ENCODE data around the gene ARMC3.
"Not testable (repeated sequence)": the region's sequence is repeated elsewhere in the genome, so short reads cannot be mapped to it uniquely, and the experiment has no call there.

The ARMC3 gene

GRCh38 chr10:22915314-22915713 is 12.5 kb upstream of the ARMC3 start (continued):
- no peak for TF ChIP-seq TSHZ2 (CRISPR knock-in tag; IDR thresholded peaks at IDR 0.05)

- ATAC-seq: no peak
- TF ChIP-seq ISL1 (CRISPR knock-in tag; IDR thresholded peaks at IDR 0.05) (no peak), ZFP30 (CRISPR knock-in tag; IDR thresholded peaks at IDR 0.05) (no peak), ARNTL (CRISPR knock-in tag; IDR thresholded peaks at IDR 0.05; ENCODE audit: borderline replicate concordance, low read depth) (no peak), POU6F1 (CRISPR knock-in tag; IDR thresholded peaks at IDR 0.05; ENCODE audit: borderline replicate concordance, low read depth) (no peak), ZC3H10 (CRISPR knock-in tag; IDR thresholded peaks at IDR 0.05) (no peak), GLIS3 (CRISPR knock-in tag; IDR thresholded peaks at IDR 0.05) (no peak)
These were observed 2.8 kb upstream of the ARMC3 start for GRCh38 chr10:22925088-22925487.

GRCh38 chr10:22927166-22927565 is 687 bp upstream of the ARMC3 start:
- TF ChIP-seq OSR1 (CRISPR knock-in tag; IDR thresholded peaks at IDR 0.05) (no peak), POU6F1 (CRISPR knock-in tag; IDR thresholded peaks at IDR 0.05; ENCODE audit: borderline replicate concordance, low read depth) (no peak), PATZ1 (CRISPR knock-in tag; IDR thresholded peaks at IDR 0.05; ENCODE audit: borderline replicate concordance) (no peak), ZNF565 (CRISPR knock-in tag; conservative IDR thresholded peaks at IDR 0.05; ENCODE audit: low read depth) (no peak), SNAI2 (CRISPR knock-in tag; IDR thresholded peaks at IDR 0.05) (no peak), ZFP30 (CRISPR knock-in tag; IDR thresholded peaks at IDR 0.05) (no peak), ZC3H10 (CRISPR knock-in tag; IDR thresholded peaks at IDR 0.05) (no peak), ESRRG (CRISPR knock-in tag; IDR thresholded peaks at IDR 0.05) (no peak), PPARA (CRISPR knock-in tag; IDR thresholded peaks at IDR 0.05; ENCODE audit: borderline replicate concordance) (no peak), GLIS3 (CRISPR knock-in tag; IDR thresholded peaks at IDR 0.05) (no peak), ISL1 (CRISPR knock-in tag; IDR thresholded peaks at IDR 0.05) (no peak)
- ATAC-seq: no peak

- ATAC-seq: not testable (repeated sequence)
These were observed 1.2 kb downstream of the ARMC3 start for GRCh38 chr10:22929053-22929452.

GRCh38 chr10:22931948-22932347 is 4.1 kb downstream of the ARMC3 start:
- no peak for ATAC-seq
- TF ChIP-seq ZFP30 (CRISPR knock-in tag; IDR thresholded peaks at IDR 0.05): no peak
- TF ChIP-seq TSHZ2 (CRISPR knock-in tag; IDR thresholded peaks at IDR 0.05): no peak
- no peak for TF ChIP-seq RARB (CRISPR knock-in tag; IDR thresholded peaks at IDR 0.05)
- no peak for TF ChIP-seq CREB5 (CRISPR knock-in tag; IDR thresholded peaks at IDR 0.05; ENCODE audit: low read depth)
- TF ChIP-seq ZNF70 (CRISPR knock-in tag; IDR thresholded peaks at IDR 0.05): no peak
- no peak for TF ChIP-seq BACH2 (CRISPR knock-in tag; IDR thresholded peaks at IDR 0.05; ENCODE audit: borderline replicate concordance)
- no peak for TF ChIP-seq SNAI2 (CRISPR knock-in tag; IDR thresholded peaks at IDR 0.05)
- no peak for TF ChIP-seq ZNF8 (CRISPR knock-in tag; IDR thresholded peaks at IDR 0.05)
- TF ChIP-seq POU6F1 (CRISPR knock-in tag; IDR thresholded peaks at IDR 0.05; ENCODE audit: borderline replicate concordance, low read depth): no peak
- TF ChIP-seq GLIS3 (CRISPR knock-in tag; IDR thresholded peaks at IDR 0.05): no peak
- no peak for TF ChIP-seq ARNTL (CRISPR knock-in tag; IDR thresholded peaks at IDR 0.05; ENCODE audit: borderline replicate concordance, low read depth)
- TF ChIP-seq ZC3H10 (CRISPR knock-in tag; IDR thresholded peaks at IDR 0.05): no peak
- TF ChIP-seq ISL1 (CRISPR knock-in tag; IDR thresholded peaks at IDR 0.05): no peak
